Esophagus squamous epithelium (tissue), 5 donors: ENCODE data around the gene TPRG1. TPM values are rescaled to one million over a fixed set of nuclear protein-coding genes. Genes with fewer than 3 reads are reported as not detected.
A peak's percentile ranks its signal among the peaks of the same experiment; 100 is the strongest.

Experiments used
- DNase-seq: peaks from one replicate; lab custom pipeline; 2025; lab: John Stamatoyannopoulos, UW
- H3K27ac ChIP-seq, 4 donors: fragments of 200-600 bp; sonication (generic); one replicate each; pipeline ENCODE4 v1.5.1; 2016 to 2019; ENCODE audit warnings: mild to moderate bottlenecking in 1 of 4
- H3K27me3 ChIP-seq, 4 donors: fragments of 200-600 bp; sonication (generic); 1 replicate in 3 of 4; 2 replicates in 1 of 4; pipeline versions ENCODE4 v1.5.1 to v1.6.0; 2017 to 2021; ENCODE audit warnings: antibody characterized with exemption in 1 of 4
- H3K36me3 ChIP-seq, 3 donors: fragments of 200-600 bp; sonication (generic); one replicate each; pipeline ENCODE4 v1.5.1; 2016 to 2019
- H3K4me1 ChIP-seq, 3 donors: fragments of 200-600 bp; sonication (generic); one replicate each; pipeline ENCODE4 v1.5.1; 2017 to 2019
- H3K4me3 ChIP-seq, 4 donors: fragments of 200-600 bp; sonication (generic); 1 replicate in 3 of 4; 2 replicates in 1 of 4; pipeline ENCODE4 v1.5.1; 2016 to 2019; ENCODE audit warnings: mild to moderate bottlenecking in 2 of 4, moderate library complexity in 1 of 4
- H3K9me3 ChIP-seq, 3 donors: fragments of 200-600 bp; sonication (generic); one replicate each; pipeline ENCODE4 v1.5.1; 2016 to 2019
- CTCF ChIP-seq, 6 experiments: fragments of 450-650 bp in 4 of 6; fragments of 200-600 bp in 2 of 6; sonication (generic) in 2 of 6; IDR thresholded peaks; one replicate each; pipeline ENCODE4 v1.5.1; 2016 to 2019; ENCODE audit warnings: antibody characterized with exemption in 6 of 6, mild to moderate bottlenecking in 4 of 6, moderate library complexity in 4 of 6
- POLR2A ChIP-seq, 4 donors: fragments of 450-650 bp; IDR thresholded peaks; one replicate each; pipeline ENCODE4 v1.6.1; 2017; ENCODE audit warnings: antibody characterized with exemption in 4 of 4, mild to moderate bottlenecking in 4 of 4, moderate library complexity in 3 of 4
- WGBS, 2 donors: methylation state at CpG; one replicate each; pipeline ENCODE4 v1.1.5; 2018; 5-methylcytosine and 5-hydroxymethylcytosine counted together
- intact Hi-C: fragments of 100-400 bp; cut with DNase I; formaldehyde crosslinking; loops from one replicate; pipeline ENCODE4 v1.15.0; 2022
- total RNA-seq, 4 donors: library from RNA; depleted of rRNA; stranded (reverse); fragments of >200 nt; gene quantifications; one replicate each; pipeline ENCODE4 v1.1.0, GENCODE V29; 2016
- donor health status: DM: yes; HTN: yes; CAD: no.

The TPRG1 gene
- total RNA-seq, 4 donors from 2014 or later: 15.1 to 23.3 (median 22.1) TPM

GRCh38 chr3:189288348-189289235, 116.8 kb downstream of the TPRG1 start:
- WGBS, 2 donors: 59 to 75% methylated on average over 7 of the region's 7 CpGs
- H3K27ac ChIP-seq: no peak overlapping the region
- H3K27me3 ChIP-seq: no peaks in the 10 kb centered on the region
- no peaks in the 10 kb centered on the region for H3K9me3 ChIP-seq
- peaks cover 0 to 12% (median 0%) of the 10 kb centered on the region in 3 donors for H3K4me1 ChIP-seq
- TF ChIP-seq POLR2A (IDR thresholded peaks at IDR 0.05) (no peak), CTCF (IDR thresholded peaks at IDR 0.05) (no peak)
- intact Hi-C loops: no loop called here
- DNase-seq: no peak
- no peaks in the 10 kb centered on the region for H3K36me3 ChIP-seq
- H3K4me3 ChIP-seq: no peak overlapping the region

GRCh38 chr3:189289251-189289650, 117.5 kb downstream of the TPRG1 start:
- intact Hi-C loops: no loop called here
- Histone ChIP-seq H3K27ac (no peak overlapping the region), H3K36me3 (no peaks in the 10 kb centered on the region), H3K27me3 (no peaks in the 10 kb centered on the region), H3K4me1 (peaks cover 0 to 12% (median 0%) of the 10 kb centered on the region in 3 donors), H3K9me3 (no peaks in the 10 kb centered on the region), H3K4me3 (no peak overlapping the region)
- TF ChIP-seq CTCF (IDR thresholded peaks at IDR 0.05) (no peak), POLR2A (IDR thresholded peaks at IDR 0.05) (no peak)
- WGBS, 2 donors: 57 to 81% methylated on average over 2 of the region's 2 CpGs
- DNase-seq: no peak

GRCh38 chr3:189292667-189293484, 121.1 kb downstream of the TPRG1 start:
- no peaks in the 10 kb centered on the region for H3K27me3 ChIP-seq
- no peak for DNase-seq
- no peak for TF ChIP-seq POLR2A (IDR thresholded peaks at IDR 0.05)
- TF ChIP-seq CTCF (IDR thresholded peaks at IDR 0.05): no peak
- intact Hi-C loops: no loop called here
- no peaks in the 10 kb centered on the region for H3K36me3 ChIP-seq
- H3K4me3 ChIP-seq: no peak overlapping the region
- peaks cover 0 to 12% (median 0%) of the 10 kb centered on the region in 3 donors for H3K4me1 ChIP-seq
- H3K9me3 ChIP-seq: no peaks in the 10 kb centered on the region
- WGBS, 2 donors: 32 to 40% methylated on average over 6 of the region's 6 CpGs
- H3K27ac ChIP-seq: peak overlapping the region in 2 of 4 donors; percentile 21 to 30

- Histone ChIP-seq H3K4me1 (peaks cover 0 to 26% (median 3%) of the 10 kb centered on the region in 3 donors), H3K27ac (no peak overlapping the region), H3K9me3 (no peaks in the 10 kb centered on the region), H3K27me3 (no peaks in the 10 kb centered on the region), H3K4me3 (no peak overlapping the region), H3K36me3 (no peaks in the 10 kb centered on the region)
- intact Hi-C loops: no loop called here
- WGBS, 2 donors: 92 to 95% methylated on average over 5 of the region's 5 CpGs
- TF ChIP-seq CTCF (IDR thresholded peaks at IDR 0.05) (no peak), POLR2A (IDR thresholded peaks at IDR 0.05) (no peak)
- DNase-seq: no peak
These were observed 122.9 kb downstream of the TPRG1 start for GRCh38 chr3:189294649-189295048.
